KG1 (cell line): Measurements from ENCODE around the gene IGSF9.

ENCODE experiments used
- DNase-seq: peaks from one replicate; lab custom pipeline; 2025; lab: John Stamatoyannopoulos, UW

The IGSF9 gene

DNA sequence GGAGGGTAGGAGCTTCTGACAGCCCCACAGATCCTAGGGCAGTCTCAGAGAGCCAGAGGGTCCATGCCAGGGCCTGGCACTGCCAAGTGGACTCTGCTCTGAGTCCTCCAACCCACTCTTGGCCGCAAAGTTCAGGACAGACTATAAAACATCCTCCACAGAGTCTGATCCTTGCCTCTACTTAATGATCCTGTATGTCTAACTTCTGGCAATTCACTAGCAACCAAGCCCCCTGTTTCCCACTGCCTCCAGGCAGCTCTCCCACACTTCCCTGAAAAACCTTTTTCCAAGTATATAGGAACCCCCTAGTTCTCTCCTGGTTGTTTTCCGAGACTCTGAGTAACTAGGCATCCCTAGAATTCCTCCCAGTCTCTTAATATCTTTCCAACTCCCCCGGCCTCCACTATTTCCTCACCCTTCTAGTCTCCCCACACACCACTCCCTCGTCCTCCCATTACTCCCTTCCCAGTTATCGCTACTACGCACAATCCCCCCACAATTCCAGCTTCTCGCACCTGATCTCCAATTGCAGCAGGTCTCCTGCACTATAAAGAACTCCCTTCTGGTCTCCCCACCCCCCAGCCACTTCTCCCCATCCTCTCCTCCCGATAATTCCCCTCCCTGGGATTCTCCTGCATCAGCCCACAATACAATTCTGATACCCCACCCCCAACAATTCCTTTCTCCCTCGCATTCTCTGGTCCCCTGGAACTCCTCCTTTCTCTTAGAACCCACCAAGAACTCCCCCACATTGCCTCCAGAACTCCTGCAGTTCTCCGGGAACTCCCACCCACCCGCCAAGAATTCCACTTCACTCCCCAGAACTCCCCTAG is 574 bp downstream of the IGSF9 start:
- DNase-seq, result no peak

DNA sequence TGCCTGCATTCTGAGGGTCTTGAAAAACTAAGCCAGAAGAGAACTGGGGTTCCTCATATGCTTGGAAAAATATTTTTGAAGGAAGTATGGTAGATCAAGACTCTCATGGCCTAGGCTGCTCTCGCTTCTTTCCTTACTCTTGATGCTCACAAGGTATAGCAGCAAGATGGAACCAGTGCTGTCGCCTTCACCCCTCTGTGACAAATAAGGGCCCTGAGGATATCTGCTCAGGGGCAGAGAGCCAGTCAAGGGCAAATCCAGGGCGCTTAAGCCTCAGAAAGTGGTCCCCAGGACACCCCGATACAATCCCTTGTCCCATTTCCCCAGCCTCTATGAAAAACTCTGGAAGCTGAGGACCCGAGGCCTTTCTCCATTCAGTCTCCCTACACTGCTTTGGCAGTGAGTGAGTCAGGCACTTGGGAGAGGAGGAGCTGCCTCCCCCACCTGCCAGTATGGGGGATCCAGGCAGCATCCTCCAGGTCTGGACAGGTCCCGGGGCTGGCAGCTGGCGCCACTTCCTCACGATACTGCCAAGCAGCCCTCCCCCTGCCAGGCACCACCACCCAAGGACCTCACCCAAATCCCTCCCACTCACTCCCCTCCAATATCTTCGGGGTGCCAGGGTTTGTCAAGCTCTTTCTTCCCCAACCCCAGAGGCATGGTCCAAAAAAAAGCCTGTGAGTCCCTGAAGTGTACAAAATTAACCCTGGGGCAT is 1.3 kb downstream of the IGSF9 start:
- no peak for DNase-seq

DNA sequence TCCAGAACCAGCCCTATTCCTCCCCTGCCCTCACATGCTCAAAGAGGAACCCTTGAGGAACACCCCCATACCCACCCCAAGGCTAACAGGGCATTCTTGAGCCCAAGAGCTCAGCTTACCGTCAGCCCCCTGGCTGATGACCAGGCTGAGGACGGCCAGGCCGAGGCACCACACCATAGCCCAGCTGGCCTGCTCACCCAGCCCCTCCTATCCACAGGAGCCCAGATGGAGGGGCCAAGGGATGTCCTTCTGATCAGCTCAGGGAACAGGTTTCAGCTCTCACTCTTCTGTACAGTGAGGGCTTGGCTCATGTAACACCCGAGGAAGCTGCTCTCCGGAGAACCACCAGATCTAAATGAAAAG is 2.2 kb downstream of the IGSF9 start:
- no peak for DNase-seq

DNA sequence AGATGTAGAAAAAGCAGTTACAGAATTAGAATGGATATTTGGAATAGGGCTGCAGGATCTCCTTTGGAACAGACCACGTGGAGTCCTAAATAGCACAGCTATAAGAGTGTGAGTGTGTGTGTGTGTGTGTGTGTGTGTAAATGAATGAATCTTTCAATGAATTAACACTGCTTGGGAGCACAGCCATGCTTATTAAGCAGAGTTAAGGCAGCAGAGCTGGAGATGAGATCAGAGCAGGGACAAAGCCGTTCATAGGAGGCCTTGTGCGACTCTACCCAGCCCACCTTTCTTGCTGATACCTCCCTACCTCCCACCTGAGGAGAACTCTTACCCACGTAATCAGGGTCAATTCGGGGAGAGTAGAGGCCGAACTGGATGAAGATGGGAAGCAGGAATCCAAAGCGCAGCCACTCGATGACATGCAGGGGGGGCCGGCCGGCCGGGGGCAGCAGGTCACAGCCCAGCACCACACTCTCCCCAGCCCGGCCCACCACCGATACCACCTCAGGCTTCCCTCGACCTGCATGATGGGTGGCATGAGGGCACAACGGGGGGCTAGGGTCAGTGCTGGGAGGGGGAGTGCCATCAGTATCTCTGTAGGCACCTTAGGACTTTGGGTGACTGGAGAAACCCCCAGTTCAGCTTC is 2.7 kb downstream of the IGSF9 start:
- no peak for DNase-seq

DNA sequence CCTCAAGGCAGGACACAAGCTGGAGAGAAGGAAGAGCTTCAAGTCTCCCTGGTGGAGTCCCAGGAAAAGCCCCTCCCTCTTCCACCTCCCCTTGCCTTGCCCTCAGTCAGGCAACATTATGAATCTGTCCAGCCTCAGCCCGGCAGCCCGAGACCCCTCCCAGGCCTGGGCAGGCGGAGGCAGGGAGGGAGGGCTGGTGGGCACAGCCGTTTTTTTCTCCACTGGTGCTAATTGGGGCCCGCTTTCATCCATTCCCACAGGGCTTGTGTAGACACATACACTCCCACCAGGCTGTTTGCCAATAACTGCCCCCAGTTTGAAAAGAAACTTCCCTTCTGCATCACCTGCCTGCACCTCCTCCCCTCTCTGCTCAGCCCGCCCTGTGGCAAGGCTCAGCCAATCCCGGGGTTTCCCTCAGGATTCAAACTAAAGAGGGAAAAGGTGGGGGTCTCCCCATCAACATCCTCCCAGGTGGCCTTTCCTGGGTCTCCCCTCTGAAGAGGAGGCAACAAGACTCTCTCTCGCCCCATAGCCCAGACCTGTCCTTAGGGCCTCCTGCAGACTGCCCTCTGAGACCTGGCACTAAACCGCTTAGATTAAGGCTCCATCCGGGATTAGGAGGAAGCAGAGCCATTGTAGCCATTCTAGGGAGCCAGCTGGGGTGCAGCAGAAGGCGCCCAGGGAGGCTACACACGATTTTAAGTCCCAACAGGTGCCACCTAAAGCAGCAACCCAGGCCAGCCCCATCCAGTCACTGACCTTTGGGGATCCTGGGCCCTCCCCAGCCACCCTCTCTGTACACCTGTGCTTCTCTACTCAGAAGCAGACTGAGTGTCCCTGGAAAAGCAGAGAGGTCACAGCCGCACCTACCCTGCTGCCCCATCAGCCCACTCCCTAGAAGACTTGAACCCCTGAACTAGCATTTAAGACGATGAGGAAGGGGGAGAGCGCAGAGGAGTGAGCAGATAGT is 3.5 kb downstream of the IGSF9 start:
- DNase-seq, result no peak

DNA sequence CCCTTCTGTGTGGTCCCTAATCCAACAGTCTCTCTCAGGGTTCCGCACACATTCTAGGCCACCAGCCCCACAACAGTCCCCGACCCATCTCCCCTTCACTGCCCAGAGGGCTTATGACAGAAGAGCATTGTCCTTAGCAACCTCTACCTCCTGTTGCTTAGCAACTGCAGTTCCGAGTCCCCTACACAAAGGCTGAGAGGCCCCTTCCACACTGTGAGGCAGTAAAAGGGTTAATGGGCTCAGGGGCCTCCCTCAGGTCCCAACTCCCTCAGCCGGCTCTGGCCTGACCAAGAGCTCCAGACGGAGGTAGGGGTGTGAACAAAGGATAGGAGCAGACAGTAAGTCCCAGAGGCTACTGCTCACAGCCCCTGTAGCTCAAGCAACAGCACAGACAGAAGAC is 4.3 kb downstream of the IGSF9 start:
- no peak for DNase-seq

DNA sequence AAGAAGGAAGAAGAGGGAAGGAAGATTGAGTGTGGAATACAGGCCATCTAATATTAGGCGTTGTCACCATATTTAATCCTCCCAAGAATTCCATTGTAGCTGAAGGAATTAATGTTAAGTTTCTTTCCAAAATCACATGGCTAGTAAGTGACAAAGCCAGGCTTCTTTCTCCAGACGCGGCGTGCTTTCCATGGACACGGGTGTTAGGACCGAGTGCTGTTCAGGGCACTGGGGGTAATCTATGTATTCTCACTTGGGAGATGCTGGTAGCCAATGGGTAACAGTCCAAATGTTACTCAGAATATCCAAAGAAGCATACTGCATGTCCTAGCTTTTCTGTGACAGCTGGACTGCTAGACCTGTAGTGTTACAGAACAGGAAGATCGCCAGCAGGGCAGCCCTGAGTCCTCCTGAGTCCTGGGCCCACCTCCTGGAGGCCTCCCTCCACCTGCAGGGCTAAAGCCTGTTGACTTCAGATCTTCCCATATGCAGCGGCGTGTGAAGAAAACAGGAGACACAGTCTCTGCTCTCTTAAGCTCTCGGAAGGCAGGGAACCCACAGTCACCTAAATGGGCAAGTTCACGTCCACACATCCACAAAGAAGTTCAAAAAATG is 5.3 kb downstream of the IGSF9 start:
- DNase-seq, result no peak

DNA sequence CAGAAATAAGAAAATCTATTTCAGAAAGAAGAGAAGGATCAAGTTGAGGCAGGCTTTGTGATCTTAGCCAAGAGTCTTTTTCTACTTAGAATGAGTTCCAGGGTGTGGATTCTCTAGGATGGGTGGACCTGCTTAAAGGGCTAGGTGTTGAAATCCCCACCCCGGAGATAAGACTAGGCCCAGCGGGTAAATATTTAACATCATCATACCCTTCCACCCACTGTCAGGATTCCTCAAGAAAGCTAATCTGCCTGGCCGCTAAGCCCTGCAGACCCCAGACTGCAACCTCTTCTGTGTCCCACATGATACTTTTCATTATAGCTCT is 5.8 kb downstream of the IGSF9 start:
- DNase-seq, result no peak

DNA sequence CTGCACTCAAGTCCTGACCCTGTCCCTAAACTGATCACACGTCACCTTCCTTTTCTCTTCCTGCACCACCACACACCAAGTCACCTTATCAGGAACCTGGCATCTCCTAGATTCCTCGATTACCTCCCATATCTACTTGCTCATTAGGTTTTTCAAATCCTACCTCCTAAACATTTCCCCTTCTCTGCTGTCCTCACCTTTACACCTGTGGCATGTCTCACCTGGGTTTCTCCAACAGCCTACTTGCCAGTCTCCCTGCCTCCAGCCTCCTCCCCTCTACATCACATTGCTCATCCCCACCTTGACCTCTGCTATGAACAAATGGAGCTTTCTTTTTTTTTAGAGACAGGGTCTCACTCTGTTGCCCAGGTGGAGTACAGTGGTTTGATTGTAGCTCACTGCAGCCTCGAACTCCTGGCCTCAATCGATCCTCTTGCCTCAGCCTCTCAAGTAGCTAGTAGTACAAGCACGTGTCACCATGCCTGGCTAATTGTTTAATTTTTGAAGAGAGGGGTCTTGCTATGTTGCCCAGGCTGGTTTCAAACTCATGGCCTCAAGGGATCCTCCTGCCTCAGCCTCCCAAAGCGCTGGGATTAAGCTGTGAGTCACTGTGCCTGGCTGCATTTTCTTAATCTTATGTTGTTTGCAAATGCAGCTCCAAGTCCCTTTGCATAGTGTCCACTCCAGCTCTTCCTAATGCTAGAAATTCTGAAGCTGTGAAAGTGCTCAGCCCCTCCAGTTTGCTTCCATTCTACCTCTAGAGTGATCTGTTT is 6.3 kb downstream of the IGSF9 start:
- DNase-seq, result no peak

DNA sequence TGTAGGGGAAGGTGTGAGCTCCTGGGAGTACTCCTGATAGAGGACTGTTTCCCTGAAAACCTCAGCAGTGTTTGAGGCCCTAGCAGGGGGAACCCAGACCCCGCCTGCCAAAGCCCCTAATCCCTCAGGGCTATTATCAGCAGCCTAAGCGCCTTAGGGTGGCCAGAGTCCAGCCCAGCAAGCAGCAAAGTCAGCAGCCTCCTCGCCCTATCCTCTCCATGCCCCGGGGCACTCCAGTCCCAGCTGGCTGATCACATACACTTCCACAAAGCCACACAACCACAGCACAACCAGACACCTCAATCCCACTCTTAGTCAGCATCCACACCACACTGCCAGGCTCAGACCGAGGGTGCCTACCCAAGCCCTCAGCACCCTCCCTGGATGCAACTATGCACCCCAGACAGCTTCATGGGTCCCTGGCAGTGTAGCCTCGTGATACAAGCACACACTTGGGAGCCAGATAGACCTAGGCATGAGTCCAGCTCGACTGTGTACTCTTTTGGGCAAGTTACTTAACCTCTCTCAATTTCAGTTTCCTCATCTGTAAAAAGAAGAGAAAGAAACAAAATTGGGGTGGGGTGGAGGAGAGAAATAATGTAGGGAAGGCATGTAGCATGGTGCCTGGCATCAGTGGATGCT is 7.1 kb downstream of the IGSF9 start:
- no peak for DNase-seq

DNA sequence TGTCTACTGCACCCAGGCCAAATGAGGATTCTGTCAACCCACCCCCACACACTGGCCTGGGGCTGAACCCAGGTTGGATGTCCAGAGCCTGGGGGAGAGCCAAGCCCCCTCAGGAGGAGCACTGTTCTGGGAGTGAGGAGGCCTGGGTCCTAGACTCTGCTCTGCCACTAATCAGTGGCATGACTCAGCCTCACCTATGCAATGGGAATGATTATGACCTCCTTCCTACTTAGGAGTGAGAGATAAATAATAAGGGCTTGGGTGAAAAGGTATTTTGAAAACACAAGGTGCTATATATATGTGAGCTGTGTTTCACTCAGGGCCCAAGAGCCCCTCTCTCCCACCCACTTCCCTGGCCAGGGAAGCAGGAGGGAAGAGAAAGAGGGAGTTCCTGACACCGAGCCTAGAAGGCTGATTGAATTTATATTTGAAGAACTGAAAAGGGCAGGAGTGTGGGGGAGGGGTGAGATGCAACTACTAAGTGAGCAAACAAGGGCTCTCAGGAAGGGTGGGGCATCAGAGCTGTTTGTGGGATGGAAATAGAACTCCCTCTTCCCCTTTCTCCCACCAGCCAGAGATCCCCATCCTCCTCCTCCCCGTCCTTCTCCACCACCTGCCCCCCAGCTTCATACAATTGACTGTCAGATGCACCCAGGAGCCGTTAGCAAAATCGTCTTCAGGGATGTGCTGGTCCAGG is 8.2 kb downstream of the IGSF9 start:
- no peak for DNase-seq

DNA sequence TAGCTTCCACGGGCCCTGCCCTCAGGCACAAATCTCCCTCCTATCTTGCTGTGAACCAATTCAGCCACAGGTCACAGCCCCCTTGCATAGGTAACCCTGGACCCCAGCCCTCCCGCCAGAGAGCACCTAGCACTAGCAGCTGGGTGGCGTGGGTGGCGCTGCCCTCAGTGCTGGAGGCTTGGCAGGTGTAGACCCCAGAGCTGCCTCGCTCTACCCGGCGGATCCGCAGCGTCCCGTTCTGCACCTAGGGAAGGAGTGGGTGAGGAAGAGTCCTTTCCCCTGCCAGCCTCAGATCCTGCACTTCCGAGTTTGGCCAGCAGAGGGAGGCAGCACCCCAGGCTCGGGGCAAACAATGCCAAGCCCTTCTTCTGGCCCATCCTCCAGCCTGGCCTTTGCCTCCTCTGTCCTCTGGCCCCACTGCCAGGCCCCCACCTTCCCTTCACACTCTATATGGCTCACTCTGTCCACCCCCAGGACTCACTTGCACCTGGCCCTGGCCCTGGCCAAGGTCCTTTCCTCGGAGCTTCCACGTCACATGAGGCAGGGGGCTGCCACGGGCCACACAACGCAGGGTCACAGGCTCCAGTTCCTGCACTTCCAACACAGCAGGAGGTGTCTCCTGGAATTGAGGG is 9.0 kb downstream of the IGSF9 start:
- no peak for DNase-seq

DNA sequence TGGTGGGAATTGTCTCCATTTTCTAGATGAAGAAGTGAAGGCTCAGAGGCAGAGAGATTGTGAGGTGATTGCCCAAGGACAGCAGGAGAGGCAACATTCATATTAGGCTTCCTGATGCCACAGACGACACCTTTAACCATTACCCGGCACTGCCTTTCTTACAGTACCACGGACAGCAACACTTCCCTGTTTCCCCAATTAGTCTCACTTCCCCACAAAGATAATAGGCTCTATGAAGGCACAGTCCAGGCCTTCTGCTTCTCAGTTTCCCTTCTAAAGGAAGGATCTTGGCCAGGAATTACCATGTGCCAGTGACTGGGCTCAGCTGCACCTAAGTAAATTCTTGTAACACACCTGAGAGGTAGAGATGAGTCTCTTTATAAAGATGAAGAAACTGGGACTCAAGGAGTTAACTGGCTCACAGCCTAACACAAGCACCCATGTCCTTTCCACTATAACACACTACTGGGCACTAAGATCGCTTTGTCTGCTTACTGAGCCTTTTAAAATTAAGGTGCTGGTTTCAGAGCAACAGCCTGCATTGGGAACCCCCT is 9.6 kb downstream of the IGSF9 start:
- DNase-seq, result no peak

DNA sequence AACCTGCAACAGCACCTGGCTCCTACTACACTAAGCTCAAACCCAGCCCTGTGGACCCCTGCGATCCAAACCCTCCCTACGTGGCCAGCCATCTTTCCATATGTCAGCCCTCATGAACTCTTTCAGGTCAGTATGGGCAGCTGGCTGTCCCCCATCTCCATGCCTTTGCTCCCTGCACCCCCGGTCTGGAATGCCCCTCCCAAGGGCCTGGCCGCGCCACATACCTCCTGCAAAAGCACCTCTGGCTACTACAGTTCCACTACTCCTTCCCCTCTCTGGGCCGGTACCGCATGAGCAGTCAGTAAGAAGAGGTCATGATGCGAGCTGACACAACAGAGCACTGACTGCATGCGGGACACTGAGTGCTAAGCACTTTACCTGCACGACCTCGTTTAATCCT is 10.1 kb downstream of the IGSF9 start:
- DNase-seq, result no peak

DNA sequence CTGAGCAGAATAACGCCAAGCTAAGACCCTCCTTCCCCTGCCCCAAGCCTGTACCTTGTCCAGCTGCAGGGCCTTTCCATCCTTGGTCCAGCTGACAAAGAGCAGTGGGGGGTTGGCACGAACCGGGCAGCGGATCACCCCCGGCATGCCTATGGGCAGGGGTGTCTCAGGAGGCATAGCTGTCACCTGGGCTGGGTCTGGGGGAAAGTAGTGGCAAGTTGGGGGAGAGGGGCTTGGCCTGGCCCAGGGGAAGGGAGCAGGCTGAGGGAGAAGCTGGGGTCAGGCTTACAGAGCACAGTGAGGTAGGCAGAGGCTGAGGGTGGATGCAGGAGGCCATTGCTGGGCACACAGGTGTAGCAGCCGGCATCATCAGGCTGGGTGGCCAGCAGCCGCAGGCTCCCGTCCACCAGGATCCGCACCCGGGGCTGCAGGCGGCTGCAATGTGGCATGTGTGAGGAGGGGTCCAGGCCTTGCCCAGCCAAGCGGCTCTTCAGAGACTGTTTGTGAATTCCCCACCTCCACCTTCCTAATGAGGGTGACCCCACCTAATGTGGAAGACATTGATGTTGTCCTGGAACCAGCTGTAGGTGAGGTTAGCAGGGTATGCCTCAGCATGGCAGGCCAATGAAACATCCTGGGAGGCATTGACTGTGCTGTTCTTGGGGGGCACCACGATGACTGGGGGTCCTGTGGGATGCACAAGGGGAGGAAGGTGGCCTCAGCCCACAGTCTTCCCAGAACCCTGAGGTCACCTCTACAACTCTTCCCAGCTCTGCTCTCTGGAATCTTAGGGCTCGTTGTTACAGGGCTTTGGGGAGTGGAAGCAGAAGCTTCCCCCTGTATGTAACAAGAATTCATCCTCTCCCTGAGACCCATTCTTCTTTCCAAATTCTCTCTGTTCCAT is 11.0 kb downstream of the IGSF9 start:
- no peak for DNase-seq

DNA sequence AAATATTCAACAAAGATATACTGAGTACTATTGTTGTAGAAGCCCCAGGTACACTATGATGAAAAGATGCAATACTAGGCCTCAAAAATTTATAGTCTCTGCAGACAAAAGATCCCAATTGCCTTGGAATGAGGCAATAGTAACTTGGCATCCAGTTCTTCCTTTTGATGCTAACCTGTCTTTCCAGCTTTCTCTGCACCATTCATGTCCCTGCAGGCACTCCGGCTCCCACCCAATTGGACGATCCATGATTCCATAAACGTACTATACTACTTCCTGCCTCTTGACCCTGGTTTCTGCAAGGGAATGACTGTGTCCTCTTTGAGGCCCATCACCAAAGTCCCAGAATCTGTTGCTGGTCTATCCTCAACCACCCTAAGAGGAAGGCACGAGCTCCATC is 12.1 kb downstream of the IGSF9 start:
- no peak for DNase-seq

DNA sequence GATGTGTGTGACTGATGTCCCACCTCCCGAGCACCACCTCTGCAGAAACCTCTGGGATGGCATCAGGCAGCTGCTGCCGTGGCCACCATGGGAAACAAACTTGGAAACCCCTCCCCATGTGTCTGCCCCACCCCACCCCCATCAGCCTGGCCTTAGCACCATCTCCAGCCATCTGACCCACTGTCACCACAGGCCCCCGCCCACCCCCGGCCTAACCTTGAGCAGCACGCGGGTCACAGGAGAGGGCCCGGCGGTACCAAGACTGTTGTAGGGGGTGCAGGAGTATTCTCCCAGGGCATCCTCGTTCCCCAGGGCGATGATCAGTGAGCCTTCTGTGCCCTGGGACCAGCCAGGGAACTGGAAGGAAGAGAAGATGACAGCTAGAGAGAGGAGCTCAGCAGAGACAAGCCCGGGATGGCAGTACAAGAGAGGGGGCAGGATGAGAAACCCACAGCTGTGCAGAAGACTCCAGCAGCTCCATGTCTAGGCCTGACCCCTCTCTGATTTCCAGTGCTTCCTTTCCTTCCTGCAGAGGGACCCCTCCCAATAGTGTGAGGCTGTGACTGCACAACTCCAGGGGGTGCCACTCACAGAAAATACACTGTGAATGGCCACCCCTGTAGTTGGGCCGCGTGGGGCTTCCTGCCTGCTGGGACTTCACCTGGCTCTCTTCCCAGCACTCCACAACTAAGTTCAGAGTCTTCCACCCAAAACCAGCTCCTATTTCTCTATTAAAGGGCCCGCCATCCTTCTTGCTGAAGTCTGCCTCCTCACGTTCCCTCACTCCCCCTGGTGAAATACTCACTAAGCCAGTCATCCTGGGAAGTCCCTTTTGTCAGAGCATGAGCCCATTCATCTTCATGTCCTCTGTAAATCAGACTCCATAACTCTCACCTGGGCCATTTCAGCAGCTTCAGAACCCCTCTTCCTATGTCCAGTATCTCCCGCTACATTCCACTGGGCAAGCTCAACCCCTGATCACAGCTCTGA is 12.8 kb downstream of the IGSF9 start:
- no peak for DNase-seq
